Measurements from ENCODE around the gene RHBDD3.

The RHBDD3 gene

DNA sequence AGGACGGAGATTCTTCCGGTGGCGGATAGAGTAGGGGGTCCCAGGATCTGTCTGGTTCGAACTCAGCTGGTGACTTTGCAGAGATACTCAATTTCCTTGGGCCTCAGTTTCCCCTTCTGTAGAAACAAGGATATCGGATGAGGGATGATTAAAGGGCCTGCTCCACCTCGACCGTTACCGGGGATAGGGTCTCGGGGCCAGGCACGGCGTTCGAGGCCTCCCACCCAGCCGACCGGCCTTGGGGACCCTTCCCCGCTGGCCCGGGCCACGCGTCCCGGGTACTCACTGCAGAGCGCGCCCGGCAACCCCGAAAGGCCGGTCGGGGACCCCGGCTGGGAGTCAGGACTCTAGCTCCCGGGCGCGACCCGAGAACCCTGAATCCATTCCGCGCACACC is 321 bp downstream of the RHBDD3 start:
- POLR2A ChIA-PET, result interaction anchor here (0.6 kb wide), 1 partner anchor 18 kb away, joined by 3 read pairs; no protein-coding TSS in a partner anchor

DNA sequence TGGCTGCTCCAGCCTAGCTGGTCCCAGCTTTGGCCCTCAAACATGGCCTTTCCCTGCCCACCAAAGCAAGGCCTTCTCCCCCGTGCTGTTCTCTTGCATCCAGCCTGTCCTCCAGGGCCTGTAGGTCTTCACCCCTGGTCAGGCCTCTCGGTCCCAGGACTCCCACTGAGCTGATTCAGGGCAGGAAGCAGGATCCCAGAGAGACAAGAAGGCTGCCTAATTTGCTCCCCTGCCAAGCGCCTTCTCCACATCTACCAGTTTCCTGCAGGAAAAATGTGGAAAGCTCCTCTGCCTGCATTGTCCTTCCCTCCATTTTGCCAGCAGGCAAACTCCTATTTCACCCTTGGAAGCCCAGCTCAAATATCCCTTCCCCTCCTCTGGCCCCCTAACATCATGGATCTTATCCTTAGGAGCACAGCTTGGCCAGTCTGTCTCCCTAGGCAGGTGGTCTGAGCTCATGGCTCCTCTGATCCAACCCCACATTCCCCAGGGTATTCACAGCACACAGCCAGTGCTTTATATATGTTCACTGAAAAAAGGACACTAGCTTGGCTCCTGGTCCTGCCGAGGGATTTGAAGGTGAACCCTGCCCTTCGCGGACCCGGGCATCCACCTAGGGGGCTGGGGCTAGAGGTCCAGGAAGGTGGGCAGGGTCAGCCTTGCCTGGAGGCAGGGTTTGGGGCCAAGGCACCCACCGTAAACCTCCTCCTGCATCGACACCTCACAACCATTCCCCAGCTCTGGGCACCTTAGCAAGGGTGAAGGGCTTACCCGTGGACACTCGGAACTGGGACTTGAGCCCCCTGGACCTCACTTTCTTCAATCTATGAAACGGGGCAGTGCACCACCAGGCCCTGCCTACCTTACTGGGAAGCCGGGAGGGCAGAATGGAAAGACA is 968 bp downstream of the RHBDD3 start:
- ChIA-PET CTCF (interaction anchor here (1.2 to 4.2 kb wide), 2 partner anchors 19 to 21 kb away, joined by 4 to 25 read pairs; no protein-coding TSS in a partner anchor), POLR2A (interaction anchor here (0.6 kb wide), 1 partner anchor 17 kb away, joined by 3 read pairs; no protein-coding TSS in a partner anchor)
- TF ChIP-seq, protein P1, sequence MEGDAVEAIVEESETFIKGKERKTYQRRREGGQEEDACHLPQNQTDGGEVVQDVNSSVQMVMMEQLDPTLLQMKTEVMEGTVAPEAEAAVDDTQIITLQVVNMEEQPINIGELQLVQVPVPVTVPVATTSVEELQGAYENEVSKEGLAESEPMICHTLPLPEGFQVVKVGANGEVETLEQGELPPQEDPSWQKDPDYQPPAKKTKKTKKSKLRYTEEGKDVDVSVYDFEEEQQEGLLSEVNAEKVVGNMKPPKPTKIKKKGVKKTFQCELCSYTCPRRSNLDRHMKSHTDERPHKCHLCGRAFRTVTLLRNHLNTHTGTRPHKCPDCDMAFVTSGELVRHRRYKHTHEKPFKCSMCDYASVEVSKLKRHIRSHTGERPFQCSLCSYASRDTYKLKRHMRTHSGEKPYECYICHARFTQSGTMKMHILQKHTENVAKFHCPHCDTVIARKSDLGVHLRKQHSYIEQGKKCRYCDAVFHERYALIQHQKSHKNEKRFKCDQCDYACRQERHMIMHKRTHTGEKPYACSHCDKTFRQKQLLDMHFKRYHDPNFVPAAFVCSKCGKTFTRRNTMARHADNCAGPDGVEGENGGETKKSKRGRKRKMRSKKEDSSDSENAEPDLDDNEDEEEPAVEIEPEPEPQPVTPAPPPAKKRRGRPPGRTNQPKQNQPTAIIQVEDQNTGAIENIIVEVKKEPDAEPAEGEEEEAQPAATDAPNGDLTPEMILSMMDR (IDR thresholded peaks at IDR 0.05; ENCODE audit: insufficient read depth, low read length, missing control alignments), result no peak
- peak overlapping the region; percentile 89 for H3K4me3 ChIP-seq (ENCODE audit: low read depth, low read length)
- no peak for DNase-seq (ENCODE audit: low read depth, low spot score)

More for the DNA sequence above, 321 bp downstream of the RHBDD3 start:
- CTCF ChIA-PET, result interaction anchor here (1.2 to 4.2 kb wide), 2 partner anchors 19 to 22 kb away, joined by 4 to 25 read pairs; no protein-coding TSS in a partner anchor
- no peak for DNase-seq (ENCODE audit: low read depth, low spot score)
- TF ChIP-seq, protein P1 (IDR thresholded peaks at IDR 0.05; ENCODE audit: insufficient read depth, low read length, missing control alignments), result no peak
- H3K4me3 ChIP-seq (ENCODE audit: low read depth, low read length), result peak overlapping the region; percentile 89

DNA sequence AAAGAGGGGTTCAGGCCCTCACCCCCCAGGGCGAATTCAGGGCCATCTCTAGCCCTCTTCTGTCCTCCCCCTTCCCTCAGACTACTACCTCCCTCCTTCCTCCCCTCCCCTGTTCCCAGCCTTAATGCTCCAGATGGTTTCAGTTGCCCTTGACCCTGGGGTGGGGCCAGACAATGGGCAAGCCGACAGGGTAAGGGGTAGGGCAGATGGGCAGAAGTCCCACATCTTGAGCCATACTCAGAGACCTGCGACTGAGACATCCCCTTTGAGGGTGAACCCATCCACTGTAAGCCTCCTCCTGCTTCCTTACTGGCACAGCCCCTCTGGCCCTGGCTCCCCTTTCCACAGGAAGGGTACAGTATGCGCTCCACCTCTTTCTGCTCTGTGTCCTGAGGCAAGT is 1.9 kb downstream of the RHBDD3 start:
- TF ChIP-seq, protein P1 (IDR thresholded peaks at IDR 0.05; ENCODE audit: insufficient read depth, low read length, missing control alignments), result no peak
- ChIA-PET CTCF (interaction anchor here (4.2 kb wide), 1 partner anchor 20 kb away, joined by 25 read pairs; no protein-coding TSS in a partner anchor), POLR2A (interaction anchor here (0.6 kb wide), 1 partner anchor 47 kb away, joined by 3 read pairs; no protein-coding TSS in a partner anchor)
- H3K4me3 ChIP-seq (ENCODE audit: low read depth, low read length), result no peak overlapping the region
- DNase-seq (ENCODE audit: low read depth, low spot score), result no peak

- POLR2A ChIA-PET, result no interaction called here
- no peak for DNase-seq (ENCODE audit: low read depth, low spot score)
Measured at GRCh38 chr22:29265305-29265704, 2.5 kb downstream of the RHBDD3 start.

GRCh38 chr22:29263791-29264276 is 3.9 kb downstream of the RHBDD3 start:
- TF ChIP-seq, protein P1 (IDR thresholded peaks at IDR 0.05; ENCODE audit: insufficient read depth, low read length, missing control alignments), result no peak
- ChIA-PET CTCF (interaction anchor here (4.2 kb wide), 1 partner anchor 18 kb away, joined by 25 read pairs; no protein-coding TSS in a partner anchor), POLR2A (no interaction called here)
- H3K4me3 ChIP-seq (ENCODE audit: low read depth, low read length), result no peak overlapping the region
- DNase-seq (ENCODE audit: low read depth, low spot score), result no peak

More at GRCh38 chr22:29265305-29265704, 2.5 kb downstream of the RHBDD3 start:
- TF ChIP-seq, protein P1 (IDR thresholded peaks at IDR 0.05; ENCODE audit: insufficient read depth, low read length, missing control alignments), result no peak
- no peak overlapping the region for H3K4me3 ChIP-seq (ENCODE audit: low read depth, low read length)
- CTCF ChIA-PET, result interaction anchor here (1.3 to 4.2 kb wide), 2 partner anchors 16 to 20 kb away, joined by 5 to 25 read pairs; no protein-coding TSS in a partner anchor

Data from AG04449 (cell line).